ENCODE results near the gene AQR. TPM values are rescaled to one million over a fixed set of nuclear protein-coding genes. Genes with fewer than 3 reads are reported as not detected.

The AQR gene
- total and polyA plus RNA-seq, 10 of the 15 experiments (the other 5 are each of a cell fraction or from before 2014, with no cell fraction given), result 18.2 to 53.5 (median 32.6) TPM

GRCh38 chr15:35014241-35014640 lies 44.7 kb upstream of the AQR start (continued):
- no peak for TF ChIP-seq ZBTB40 (IDR thresholded peaks at IDR 0.05; ENCODE audit: borderline replicate concordance)

- ChIA-PET POLR2A (no interaction called here), CTCF (no interaction called here), RAD21 (ENCODE audit: unreplicated experiment) (no interaction called here), SMC1A (ENCODE audit: uncharacterized antibody, unreplicated experiment) (no interaction called here)
- Histone ChIP-seq H3K79me2 (ENCODE audit: control insufficient read depth, insufficient read depth, low read length) (no peaks in the 10 kb centered on the region), H3K4me3 (no peak overlapping the region), H3K27me3 (replicated peaks in 1 of 2; ENCODE audit: control insufficient read depth in 2 of 2, insufficient read depth in 2 of 2, low read length in 1 of 2) (no peaks in the 10 kb centered on the region), H3K4me2 (ENCODE audit: control insufficient read depth, insufficient read depth) (no peak overlapping the region), H2AFZ (ENCODE audit: control insufficient read depth, low read depth, low read length) (no peak overlapping the region), H4K20me1 (ENCODE audit: control insufficient read depth, insufficient read depth) (no peaks in the 10 kb centered on the region), H3K4me1 (ENCODE audit: control insufficient read depth, insufficient read depth, low read length) (no peaks in the 10 kb centered on the region), H3K27ac (ENCODE audit: control insufficient read depth, insufficient read depth) (no peak overlapping the region), H3K9me3 (replicated peaks; ENCODE audit: control insufficient read depth, insufficient read depth, low read length) (no peaks in the 10 kb centered on the region), H3K9ac (ENCODE audit: control insufficient read depth, insufficient read depth, low read length) (no peak overlapping the region), H3K36me3 (ENCODE audit: control insufficient read depth in 2 of 2, insufficient read depth in 2 of 2, low read length in 1 of 2) (no peaks in the 10 kb centered on the region)
- WGBS (ENCODE audit: insufficient coverage, insufficient replicate concordance, low lambda C conversion rate, missing lambda C conversion rate), result 26% methylated on average over 4 of the region's 4 CpGs
- BruUV-seq (replicated peaks), result no TSS peak
- ATAC-seq (peak; percentile 27; the same call in 1 of the 3 replicates), FAIRE-seq (no peak), DNase-seq (ENCODE audit: low read depth, low spot score) (no peak)
- intact Hi-C loops (cut with micrococcal nuclease; ENCODE audit: unreplicated experiment) (no loop called here), in situ Hi-C loops (cut with MboI) (no loop called here)
- TF ChIP-seq TBL1XR1 (IDR thresholded peaks at IDR 0.05; ENCODE audit: low read depth, low read length), result no peak
- peak; percentile 21; the same call in 1 of the 2 replicates for TF ChIP-seq SPI1 (IDR thresholded peaks at IDR 0.05; ENCODE audit: borderline replicate concordance, insufficient read depth, low read depth, low read length)
- no peak for TF ChIP-seq LARP7 (IDR thresholded peaks at IDR 0.05)
- no peak for TF ChIP-seq SMARCA5 (IDR thresholded peaks at IDR 0.05)
- TF ChIP-seq ELK1 (IDR thresholded peaks at IDR 0.05; ENCODE audit: low read depth, low read length), result no peak
- TF ChIP-seq STAT1 (conservative IDR thresholded peaks at IDR 0.05), result no peak
- no peak for TF ChIP-seq SREBF2 (IDR thresholded peaks at IDR 0.05; ENCODE audit: low read length)
- no peak for TF ChIP-seq PRDM15 (CRISPR knock-in tag; IDR thresholded peaks at IDR 0.05)
These were observed 43.8 kb upstream of the AQR start for GRCh38 chr15:35013370-35013769.

Measured in GM12878 (cell line).